GM12873 (cell line): ENCODE results near the gene CFAP73.

Experiments
- CTCF ChIP-seq: IDR thresholded peaks from 2 replicates; pipeline ENCODE4 v1.5.1; 2012; ENCODE audit warnings: low read depth, mild to moderate bottlenecking, moderate library complexity, low read length, control low read depth; ENCODE audit not compliant: insufficient read depth; ENCODE audit errors: missing control alignments

The CFAP73 gene

GRCh38 chr12:113200021-113200797 is 50.7 kb downstream of the CFAP73 start:
- TF ChIP-seq CTCF, result no peak

GRCh38 chr12:113201187-113202177 is 52.0 kb downstream of the CFAP73 start:
- no peak for TF ChIP-seq CTCF

- no peak for TF ChIP-seq CTCF
Observed at GRCh38 chr12:113202300-113203075, 53.0 kb downstream of the CFAP73 start.

- TF ChIP-seq CTCF, result no peak
Observed at GRCh38 chr12:113203852-113204760, 54.6 kb downstream of the CFAP73 start.

GRCh38 chr12:113204804-113205203 is 55.3 kb downstream of the CFAP73 start:
- TF ChIP-seq CTCF, result no peak

GRCh38 chr12:113207613-113208040 is 58.1 kb downstream of the CFAP73 start:
- TF ChIP-seq CTCF, result no peak
